ENCODE results near the gene ZDHHC24. TPM values are rescaled to one million over a fixed set of nuclear protein-coding genes. Genes with fewer than 3 reads are reported as not detected.

Gene ZDHHC24
- total and polyA plus RNA-seq, 10 of the 15 experiments (the other 5 are each of a cell fraction or from before 2014, with no cell fraction given): 0.86 to 17.5 (median 6.8) TPM

GRCh38 chr11:66569076-66569475, 23.2 kb upstream of the ZDHHC24 start:
- intact Hi-C loops (cut with micrococcal nuclease; ENCODE audit: unreplicated experiment) (no loop called here), in situ Hi-C loops (cut with MboI) (no loop called here)
- no peaks in the 10 kb centered on the region for H3K36me3 ChIP-seq (ENCODE audit: control insufficient read depth in 2 of 2, insufficient read depth in 2 of 2, low read length in 1 of 2)
- ChIA-PET SMC1A (ENCODE audit: uncharacterized antibody, unreplicated experiment) (interaction anchor here (1.5 to 1.6 kb wide), 2 partner anchors 9 to 109 kb away, joined by 5 read pairs; partner anchors contain the start of gene RBM4B), POLR2A (no interaction called here), CTCF (interaction anchor here (1.5 to 2.5 kb wide), 3 partner anchors 8 to 109 kb away, joined by 3 to 10 read pairs (median 4); partner anchors contain the start of genes CCDC87, CCS and RBM4B), RAD21 (ENCODE audit: unreplicated experiment) (interaction anchor here (1.8 kb wide), 1 partner anchor 109 kb away, joined by 10 read pairs; the partner anchor contains the start of gene RBM4B)
- H3K9me3 ChIP-seq (replicated peaks; ENCODE audit: control insufficient read depth, insufficient read depth, low read length): no peaks in the 10 kb centered on the region
- ATAC-seq: no peak
- H3K9ac ChIP-seq (ENCODE audit: control insufficient read depth, insufficient read depth, low read length): no peak overlapping the region
- no peak overlapping the region for H3K27ac ChIP-seq (ENCODE audit: control insufficient read depth, insufficient read depth)
- H3K4me3 ChIP-seq: no peak overlapping the region
- BruUV-seq (replicated peaks): no TSS peak
- TF ChIP-seq NR2F1 (conservative IDR thresholded peaks at IDR 0.05) (no peak), ZBTB40 (IDR thresholded peaks at IDR 0.05; ENCODE audit: borderline replicate concordance) (no peak), MEF2A (IDR thresholded peaks at IDR 0.05; ENCODE audit: insufficient read depth, low read depth, low read length) (no peak), RCOR1 (conservative IDR thresholded peaks at IDR 0.05; ENCODE audit: low read depth, low read length) (no peak)
- no peaks in the 10 kb centered on the region for H4K20me1 ChIP-seq (ENCODE audit: control insufficient read depth, insufficient read depth)
- no peak overlapping the region for H2AFZ ChIP-seq (ENCODE audit: control insufficient read depth, low read depth, low read length)
- peaks cover 0 to 6% of the 10 kb centered on the region in 2 experiments; a peak in 3 of 4 replicates for H3K27me3 ChIP-seq (replicated peaks in 1 of 2; ENCODE audit: control insufficient read depth in 2 of 2, insufficient read depth in 2 of 2, low read length in 1 of 2)
- no peaks in the 10 kb centered on the region for H3K79me2 ChIP-seq (ENCODE audit: control insufficient read depth, insufficient read depth, low read length)
- no peaks in the 10 kb centered on the region for H3K4me1 ChIP-seq (ENCODE audit: control insufficient read depth, insufficient read depth, low read length)
- 12% methylated on average over 7 of the region's 7 CpGs for WGBS (ENCODE audit: insufficient coverage, insufficient replicate concordance, low lambda C conversion rate, missing lambda C conversion rate)
- no peak for DNase-seq (ENCODE audit: low read depth, low spot score)
- no peak overlapping the region for H3K4me2 ChIP-seq (ENCODE audit: control insufficient read depth, insufficient read depth)
- FAIRE-seq: no peak

Measured in GM12878 (cell line).